GM19372 (cell line): ENCODE measurements around the gene CTNND1.
"Not testable (repeated sequence)": the region's sequence is repeated elsewhere in the genome, so short reads cannot be mapped to it uniquely, and the experiment has no call there.

Source experiments
- ATAC-seq: cut with Tn5 transposase; IDR thresholded peaks from one replicate; pipeline ENCODE4 v1.9.1; 2021; ENCODE audit warnings: mild to moderate bottlenecking, low read depth, moderate library complexity; ENCODE audit not compliant: unreplicated experiment

CTNND1 gene

DNA sequence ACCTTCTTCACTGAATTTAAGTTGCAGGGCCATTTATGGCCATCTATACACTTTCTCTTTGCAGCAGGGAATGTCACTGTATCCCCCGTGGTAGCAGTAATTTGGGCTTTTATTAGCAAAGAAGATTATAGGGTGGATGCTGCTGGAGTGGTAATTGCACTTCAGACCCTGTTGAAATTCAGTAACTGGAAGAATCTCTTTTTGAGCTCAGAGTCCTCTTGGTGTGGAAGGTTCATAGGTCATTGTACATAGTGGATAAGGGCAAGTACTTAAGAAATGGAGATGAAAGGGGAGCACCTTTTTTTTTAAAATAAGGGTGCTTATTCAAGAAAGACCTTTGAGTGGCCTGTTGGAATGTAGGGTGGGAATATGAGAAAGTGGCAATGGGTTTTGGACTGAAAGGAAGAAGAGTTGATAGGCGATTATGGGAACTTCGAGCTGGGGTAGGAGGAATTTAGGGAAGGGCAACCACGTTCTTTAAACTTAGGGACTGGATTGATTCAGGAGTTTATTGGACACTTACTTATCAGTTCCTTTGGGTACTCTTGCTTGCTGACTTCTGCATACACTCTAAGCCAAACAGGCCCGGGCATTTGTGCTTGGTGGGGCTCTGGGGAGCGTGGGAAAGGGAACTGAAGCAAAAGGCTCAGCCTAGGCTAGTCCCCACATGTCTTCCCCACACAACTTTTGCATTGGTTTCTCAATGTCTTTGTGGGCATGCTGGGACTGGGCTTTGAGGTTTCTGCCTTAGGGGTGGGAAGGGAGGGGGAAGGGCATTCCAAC, 26.5 kb downstream of the CTNND1 start:
- ATAC-seq, result no peak

DNA sequence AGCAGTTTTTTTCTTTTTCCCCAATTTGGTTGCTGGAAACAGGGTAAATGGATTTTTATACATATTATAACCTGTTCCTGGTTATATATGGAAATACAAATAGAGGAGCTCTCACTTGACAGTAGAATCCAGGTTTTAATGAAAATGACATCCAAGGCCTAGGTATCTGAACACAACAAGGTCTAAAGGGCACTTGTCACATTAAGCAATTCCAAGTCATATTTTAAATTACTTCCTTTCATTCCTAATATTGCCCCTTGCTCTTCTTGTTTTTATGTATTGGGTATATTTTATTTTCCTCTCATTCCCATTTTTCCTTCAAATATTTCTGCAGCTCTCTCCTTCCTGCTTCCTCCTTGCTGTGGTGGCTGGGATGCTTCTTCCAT, 27.1 kb downstream of the CTNND1 start:
- no peak for ATAC-seq

DNA sequence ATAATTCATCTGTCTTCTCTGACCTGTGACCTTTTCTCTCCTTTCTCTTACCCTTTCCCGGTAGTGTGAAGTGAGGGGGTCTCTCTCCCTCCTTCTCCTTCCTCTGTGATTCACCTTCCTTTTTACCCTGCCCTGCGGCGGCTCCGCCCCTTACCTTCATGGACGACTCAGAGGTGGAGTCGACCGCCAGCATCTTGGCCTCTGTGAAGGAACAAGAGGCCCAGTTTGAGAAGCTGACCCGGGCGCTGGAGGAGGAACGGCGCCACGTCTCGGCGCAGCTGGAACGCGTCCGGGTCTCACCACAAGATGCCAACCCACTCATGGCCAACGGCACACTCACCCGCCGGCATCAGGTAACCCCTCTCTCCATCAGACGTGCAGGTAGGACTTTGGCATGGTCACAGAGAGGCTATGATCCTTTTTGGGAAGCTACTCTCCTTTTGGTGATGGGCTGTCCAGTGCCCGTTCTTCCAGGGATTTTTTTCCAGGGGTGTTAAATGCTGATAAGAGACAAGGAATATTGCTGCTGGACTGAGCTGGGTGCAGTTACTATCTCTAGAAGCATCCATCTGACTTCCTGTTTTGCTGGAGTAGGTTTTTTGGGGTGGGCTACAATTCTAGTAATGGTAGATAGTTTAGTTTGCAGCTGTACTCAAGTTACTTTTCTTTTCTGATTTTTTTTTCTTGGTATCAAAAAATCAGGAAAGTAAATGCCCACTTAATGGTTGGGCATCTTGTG, 29.9 kb downstream of the CTNND1 start:
- no peak for ATAC-seq

DNA sequence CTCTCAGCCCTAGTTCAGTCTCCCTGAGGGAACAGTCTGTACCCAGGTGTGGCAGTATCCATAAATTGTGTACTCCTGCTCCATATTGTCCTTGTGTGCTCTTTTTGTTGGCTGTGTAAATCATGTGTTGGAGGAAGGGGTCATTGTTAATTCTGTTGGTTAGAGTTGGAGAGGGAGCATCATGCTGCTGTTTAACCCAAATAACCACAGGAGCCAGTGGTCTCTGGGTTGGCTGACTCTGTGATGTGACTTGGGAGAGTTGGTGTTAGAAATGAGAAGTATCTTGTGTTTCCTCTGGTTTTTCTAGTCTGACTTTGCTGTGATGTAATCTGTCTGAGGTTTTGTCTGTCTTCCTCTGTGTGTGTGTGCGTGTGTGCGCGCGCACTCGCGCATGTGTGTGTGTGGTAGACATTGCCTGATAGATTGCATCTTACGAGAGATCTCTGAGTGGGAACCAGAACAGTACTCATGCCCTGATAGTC, 30.5 kb downstream of the CTNND1 start:
- ATAC-seq, result peak; percentile 79

DNA sequence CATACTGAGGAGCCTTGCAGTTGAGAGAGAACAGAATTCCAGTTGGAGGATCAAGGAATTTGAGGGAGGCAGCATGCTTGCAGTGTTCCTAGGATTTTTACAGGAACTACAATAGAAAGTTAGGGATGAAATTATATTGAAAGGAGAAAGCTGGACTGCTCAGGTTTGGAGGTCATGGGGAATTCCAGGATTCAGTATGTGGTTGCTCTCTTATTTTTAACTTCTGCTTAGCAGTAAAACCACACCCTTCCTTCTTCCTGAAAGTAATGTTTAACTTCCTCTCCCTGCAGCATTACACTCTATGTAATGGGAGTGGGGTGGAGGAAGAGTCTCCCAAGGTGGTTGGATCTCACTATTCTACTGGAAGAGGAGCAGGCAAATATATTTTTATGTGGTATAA, 31.3 kb downstream of the CTNND1 start:
- peak; percentile 13 for ATAC-seq

DNA sequence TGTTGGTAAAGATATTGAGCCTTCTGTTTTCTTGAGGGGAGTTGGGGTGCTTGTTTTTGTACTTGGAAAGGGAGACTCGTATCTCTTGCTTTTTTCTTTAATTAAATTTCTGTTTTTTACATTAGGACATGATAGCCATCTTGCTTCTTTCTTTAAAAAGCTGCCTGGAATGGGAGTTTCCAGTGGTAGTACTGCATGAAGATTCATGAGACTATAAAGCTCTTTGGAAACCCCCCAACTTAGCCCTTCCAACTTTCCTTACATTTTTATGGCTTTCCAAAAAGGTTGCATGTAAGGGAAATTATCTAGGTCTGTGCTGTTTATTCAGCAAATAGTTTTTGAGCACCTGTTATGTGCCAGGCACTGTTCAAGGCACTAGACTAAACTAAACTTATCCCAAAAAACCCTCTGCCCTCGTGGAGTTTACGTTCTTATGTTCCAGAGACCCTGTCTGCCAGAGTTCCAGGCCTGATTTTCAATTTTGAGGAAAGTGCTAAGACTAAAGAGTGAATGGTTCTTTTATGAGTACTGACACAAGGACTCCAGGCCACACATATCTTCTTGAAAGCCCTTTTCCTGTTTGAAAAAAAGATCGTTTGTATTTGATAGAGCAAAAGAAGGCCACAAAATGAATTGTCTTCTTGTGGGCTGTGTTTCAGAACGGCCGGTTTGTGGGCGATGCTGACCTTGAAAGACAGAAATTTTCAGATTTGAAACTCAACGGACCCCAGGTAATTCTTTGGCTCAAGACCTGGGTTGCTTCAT, 31.9 kb downstream of the CTNND1 start:
- ATAC-seq, result no peak

DNA sequence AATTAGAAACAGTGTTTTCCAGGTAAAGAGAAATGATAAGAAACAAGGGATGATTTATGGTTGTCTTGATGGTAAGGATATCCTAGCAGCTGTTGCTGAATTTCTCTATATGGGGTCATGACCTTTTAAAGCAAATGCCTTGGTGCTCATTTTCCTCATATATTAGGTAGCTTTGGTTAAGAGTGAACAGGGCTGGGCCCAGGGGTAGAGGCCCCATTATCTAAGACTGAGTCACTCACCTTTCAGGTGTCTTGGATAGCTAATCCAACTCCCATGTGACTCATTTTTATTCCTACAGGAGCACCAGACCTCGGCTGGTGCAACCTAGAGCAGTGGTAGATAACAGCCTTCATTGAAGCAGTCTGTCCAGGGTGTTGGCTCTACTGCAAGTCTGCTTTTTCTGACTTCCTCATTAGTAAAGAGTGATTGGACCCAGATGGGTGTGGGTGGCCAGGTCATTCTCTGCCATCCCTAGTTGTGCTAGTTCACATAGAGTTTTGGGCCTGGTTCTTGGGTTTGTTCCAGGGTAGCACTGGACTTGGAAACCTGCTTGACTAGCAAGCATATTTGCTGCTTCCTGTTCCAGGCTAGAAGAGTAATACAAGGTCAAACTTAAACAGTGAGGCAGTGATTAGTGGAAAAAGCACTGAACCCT, 37.4 kb downstream of the CTNND1 start:
- no peak for ATAC-seq

DNA sequence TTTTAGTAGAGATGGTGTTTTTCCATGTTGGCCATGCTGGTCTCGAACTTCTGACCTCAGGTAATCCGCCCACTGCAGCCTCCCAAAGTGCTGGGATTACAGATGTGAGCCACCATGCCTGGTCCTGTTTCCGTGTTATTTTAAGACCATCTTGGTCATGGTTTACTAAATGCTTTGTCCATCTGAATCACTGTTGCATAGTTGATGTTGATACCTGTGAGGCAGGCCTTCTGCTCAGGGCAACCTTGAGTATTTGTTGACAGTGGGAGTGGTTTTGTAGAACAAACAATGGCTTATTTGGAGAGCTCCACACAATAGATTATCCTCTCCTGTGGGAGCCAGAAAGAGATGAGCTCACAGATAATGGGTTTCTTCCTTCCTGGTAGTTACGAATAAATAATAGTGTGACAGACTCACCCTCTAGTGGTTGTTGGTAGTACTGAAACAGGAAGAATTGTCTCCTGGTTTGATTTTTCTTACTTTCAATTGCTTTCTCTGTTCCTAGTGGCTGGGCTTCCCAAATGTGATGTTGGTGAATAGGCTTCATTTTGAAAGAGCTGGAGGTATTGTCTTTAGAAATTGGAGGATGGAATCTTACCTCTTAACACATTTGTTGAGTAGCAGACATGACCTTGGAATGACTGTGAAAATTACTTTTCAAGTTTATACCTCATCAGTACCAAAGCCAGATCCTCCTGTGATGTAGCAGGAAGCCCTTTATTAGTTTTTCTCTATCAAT, 39.0 kb downstream of the CTNND1 start:
- ATAC-seq, result peak; percentile 83

DNA sequence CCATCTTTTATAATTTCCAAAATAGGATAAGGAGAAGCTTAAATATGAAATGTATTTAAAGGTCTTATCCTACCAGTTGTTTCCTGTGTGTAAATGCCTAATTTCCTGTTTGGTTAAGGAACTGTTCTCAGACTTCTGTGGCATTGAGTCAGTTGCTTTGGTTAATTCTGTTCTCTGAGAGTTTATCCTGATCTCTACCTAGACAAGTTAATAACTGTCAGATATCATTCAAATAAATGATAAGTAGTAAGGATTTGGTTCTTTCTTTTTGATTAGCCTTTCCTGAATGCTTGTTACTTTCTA, 39.5 kb downstream of the CTNND1 start:
- no peak for ATAC-seq

DNA sequence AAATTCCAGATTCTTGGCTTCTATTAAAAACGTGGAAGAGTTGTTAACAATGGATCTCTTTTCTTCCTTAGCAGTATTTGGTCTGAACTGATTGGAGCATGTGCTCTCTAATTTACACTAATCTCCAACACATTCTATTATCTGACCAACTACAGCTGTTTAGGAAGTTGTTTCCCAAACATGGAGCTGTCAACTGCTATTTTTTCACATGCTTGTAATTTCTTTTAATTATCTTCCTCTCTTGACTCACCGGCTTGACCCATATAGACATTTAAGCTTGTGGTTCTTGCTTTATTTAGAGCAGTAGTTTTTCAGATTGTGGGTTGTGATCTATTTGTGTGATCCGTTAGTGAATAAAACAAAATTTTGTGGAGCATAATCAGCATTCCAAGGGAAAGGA, 40.8 kb downstream of the CTNND1 start:
- no peak for ATAC-seq

DNA sequence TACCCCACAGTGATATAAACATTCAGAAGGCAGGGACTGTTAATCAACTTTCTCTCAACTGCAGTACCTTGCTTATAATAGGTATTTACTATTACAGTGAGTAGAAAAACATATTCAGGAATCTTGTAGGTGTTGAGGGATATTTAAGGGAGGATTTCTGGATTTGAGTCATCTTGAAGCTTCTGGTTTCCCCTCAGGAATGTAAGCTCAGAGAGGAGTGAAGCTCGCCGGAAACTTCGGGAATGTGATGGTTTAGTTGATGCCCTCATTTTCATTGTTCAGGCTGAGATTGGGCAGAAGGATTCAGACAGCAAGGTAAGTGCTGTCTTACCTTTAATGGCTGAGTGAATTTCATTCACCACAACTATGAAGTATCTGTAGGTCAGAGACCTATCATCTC, 42.9 kb downstream of the CTNND1 start:
- no peak for ATAC-seq

DNA sequence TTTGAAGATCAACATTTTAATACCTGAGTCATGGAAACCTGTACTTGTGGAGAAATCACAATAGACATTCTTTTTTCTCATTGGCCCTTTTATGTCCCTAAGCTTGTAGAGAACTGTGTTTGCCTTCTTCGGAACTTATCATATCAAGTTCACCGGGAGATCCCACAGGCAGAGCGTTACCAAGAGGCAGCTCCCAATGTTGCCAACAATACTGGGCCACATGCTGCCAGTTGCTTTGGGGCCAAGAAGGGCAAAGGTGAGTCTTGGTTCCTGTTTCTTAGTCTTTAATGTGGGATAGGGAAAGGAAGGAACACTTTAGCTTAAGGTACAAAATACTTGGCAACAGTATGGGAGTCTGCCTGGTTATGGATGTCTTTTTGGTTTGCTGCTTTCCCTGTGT, 44.2 kb downstream of the CTNND1 start:
- ATAC-seq, result no peak

DNA sequence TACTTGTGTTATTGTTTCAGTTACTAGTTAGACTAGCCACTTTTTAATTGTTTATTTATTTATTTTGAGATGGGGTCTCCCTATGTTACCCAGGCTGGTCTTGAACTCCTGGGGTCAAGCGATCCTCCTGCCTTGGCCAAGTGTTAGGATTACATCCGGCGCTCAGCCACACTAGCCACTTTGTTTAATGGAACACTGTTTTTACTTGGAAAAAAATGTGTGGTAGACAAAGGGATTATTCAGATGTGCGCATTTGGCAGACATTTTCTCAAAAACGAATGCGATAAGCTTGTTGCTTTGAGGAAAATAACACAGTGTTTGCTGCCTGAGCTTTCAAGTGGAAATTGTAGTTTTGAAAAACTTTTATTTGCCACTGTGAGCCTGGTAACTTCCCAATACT, 51.0 kb downstream of the CTNND1 start:
- ATAC-seq, result no peak

DNA sequence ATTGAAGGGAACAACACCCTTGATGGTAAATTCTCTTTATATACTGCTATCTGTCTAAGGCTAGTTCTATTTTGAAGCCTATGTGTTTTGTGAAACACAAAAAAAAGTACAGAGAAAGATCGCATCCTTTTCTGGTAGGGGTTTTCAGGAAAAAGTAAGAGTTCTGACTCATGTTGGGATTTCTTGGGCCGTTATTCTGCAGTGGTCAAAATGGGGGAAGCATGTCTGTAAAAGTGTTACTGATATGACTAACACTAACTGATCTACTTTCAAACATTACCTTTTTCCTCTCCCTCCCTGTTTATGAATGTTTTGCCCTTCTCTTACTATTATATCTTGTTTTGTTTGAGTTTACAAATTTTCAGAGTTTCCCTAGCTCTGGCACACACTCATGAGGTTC, 53.9 kb downstream of the CTNND1 start:
- peak; percentile 78 for ATAC-seq

DNA sequence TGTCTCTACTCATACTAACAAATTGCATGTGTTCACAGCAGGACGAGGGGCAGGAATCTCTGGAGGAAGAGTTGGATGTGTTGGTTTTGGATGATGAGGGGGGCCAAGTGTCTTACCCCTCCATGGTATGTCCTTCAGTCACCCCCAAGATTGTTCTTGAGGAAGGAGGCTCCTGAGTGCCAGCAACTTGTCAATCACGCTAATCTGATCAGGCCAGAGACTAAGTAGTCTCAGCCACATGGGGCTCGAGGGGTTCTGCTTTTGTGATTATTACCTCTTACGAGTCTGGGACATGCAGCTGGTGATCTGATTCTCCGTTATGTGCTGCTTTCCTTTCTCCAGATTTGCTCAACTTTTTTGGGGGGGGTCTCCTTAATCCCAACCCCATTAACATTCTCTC, 54.3 kb downstream of the CTNND1 start:
- ATAC-seq, result no peak

DNA sequence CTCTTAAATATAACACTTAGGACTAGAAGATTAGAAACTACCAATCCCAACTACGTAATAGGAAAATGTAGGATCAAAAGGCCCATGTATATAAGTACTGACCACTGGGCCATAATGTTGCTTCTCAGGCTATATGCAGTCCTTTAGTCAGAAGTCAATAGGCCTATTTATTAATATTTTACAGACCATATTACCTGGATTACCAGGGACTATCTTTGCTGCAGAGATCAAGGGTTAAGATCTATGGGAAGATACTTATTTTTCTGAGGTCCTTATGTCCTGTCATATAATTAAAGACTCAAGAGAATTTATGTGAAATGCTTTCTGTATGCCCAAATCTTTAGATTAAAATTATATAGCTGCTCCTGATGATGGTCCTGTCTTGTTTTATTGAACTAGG, 57.2 kb downstream of the CTNND1 start:
- no peak for ATAC-seq

DNA sequence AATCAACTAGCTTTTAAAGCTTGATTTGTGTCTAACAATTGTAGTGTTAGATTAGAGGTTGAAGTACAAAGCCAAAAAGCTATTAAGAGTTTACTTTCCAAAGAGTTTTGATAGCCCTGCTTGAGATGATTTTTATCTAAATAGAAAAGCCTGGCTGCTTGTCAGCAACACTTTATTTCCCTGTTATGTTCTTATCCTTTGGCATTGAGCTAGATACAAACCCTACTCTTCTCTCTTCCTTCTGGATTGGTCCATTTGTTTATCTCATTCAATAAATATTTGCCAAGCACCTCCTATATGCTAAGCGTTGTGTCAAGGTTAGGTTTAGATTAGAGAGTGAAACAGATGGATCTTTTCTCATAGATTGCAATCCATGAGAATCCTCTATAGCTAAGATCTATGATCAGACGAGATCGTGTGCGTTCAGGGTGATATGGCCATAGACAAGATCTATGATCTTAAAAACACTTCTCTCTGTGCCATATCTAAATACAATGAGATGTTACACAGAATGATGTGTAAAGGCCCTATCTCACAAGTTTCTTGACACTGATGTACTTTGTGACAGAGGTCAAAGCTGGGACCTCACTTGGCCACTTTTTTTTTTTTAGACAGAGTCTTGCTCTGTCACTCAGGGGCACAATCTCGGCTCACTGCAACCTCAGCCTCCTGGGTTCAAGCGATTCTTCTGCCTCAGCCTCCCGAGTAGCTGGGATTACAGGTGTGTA, 57.8 kb downstream of the CTNND1 start:
- ATAC-seq, result no peak

DNA sequence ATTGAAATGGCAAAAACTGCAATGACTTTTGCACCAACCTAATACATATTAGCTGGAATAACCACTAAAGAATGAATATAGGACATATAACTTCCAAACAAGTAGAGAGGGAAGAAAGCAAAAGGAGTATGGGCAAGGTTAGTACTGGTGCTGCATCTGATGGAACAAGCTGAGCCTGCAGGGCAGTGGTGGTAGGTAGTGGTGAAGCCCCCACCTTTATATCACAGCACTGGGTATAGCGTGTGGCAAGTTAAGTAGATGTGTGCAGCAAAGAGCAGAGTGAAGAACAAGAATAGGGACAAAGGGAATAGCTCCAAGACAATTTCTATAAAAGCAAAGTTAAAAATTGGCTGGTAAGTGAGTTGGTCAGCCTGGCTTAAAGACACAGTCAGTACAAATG, 62.3 kb downstream of the CTNND1 start:
- ATAC-seq, result no peak

DNA sequence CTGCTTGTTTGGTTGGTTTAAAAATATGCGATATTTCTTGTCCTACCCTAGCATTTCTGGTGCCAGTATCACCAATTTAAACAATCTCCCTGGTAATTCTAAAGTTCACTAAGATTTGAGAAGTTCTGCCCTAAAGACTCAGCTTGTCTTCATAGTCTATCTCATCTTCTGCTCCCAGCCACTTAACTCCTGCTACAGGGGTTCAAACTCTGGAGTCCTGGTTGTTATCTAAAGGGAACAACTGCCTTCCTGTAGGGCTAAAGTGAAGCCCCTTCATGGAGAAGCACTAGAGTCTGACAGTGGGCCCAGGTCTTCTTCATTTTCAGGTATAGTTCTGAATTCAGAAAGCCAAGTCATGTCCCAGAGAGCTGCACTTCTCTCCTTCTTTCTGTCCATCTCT, 73.2 kb downstream of the CTNND1 start:
- ATAC-seq, result no peak

DNA sequence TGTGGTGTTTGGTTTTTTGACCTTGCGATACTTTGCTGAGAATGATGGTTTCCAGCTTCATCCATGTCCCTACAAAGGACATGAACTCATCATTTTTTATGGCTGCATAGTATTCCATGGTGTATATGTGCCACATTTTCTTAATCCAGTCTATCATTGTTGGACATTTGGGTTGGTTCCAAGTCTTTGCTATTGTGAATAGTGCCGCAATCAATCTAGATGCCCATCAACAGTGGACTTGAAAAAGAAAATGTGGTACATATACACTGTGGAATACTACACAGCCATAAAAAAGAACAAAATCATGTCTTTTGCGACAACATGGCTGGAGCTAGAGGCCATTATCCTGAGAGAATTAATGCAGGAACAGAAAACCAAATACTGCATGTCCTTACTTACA, 77.0 kb downstream of the CTNND1 start:
- not testable (repeated sequence) for ATAC-seq
